HepG2 (cell line): ENCODE measurements around the gene HSF4. TPM values are rescaled to one million over a fixed set of nuclear protein-coding genes. Genes with fewer than 3 reads are reported as not detected.

Source experiments
- ATM ChIP-seq: fragments of 450-650 bp; IDR thresholded peaks from 2 replicates; pipeline ENCODE4 v1.7.1; 2017; ENCODE audit warnings: mild to moderate bottlenecking, borderline replicate concordance
- GATAD2A ChIP-seq: IDR thresholded peaks from 2 replicates; pipeline ENCODE4 v1.6.1; 2016
- HES4 ChIP-seq: sonication (generic); formaldehyde crosslinking; IDR thresholded peaks from 2 replicates; pipeline ENCODE4 v1.9.0; 2021; ENCODE audit warnings: mild to moderate bottlenecking, missing genetic modification reagents, borderline replicate concordance
- HNRNPL ChIP-seq: fragments of 200-400 bp; formaldehyde crosslinking; IDR thresholded peaks from 2 replicates; pipeline ENCODE4 v1.6.1; 2017; ENCODE audit warnings: mild to moderate bottlenecking, low read depth, low read length
- MAF1 ChIP-seq: sonication (generic); formaldehyde crosslinking; IDR thresholded peaks from 2 replicates; pipeline ENCODE4 v1.5.0; 2020; ENCODE audit warnings: missing genetic modification reagents, borderline replicate concordance
- NCOA5 ChIP-seq: sonication (generic); formaldehyde crosslinking; IDR thresholded peaks from 2 replicates; pipeline ENCODE4 v1.4.0; 2020; ENCODE audit warnings: missing genetic modification reagents
- NR2F6 ChIP-seq, 2 experiments: IDR thresholded peaks; 2 replicates each; pipeline ENCODE4 v1.6.1; 2016; ENCODE audit warnings: antibody characterized with exemption in 1 of 2, mild to moderate bottlenecking in 1 of 2
- SKI ChIP-seq: fragments of 450-650 bp; IDR thresholded peaks from one replicate; pipeline ENCODE4 v1.6.1; 2018; ENCODE audit warnings: mild to moderate bottlenecking; ENCODE audit not compliant: partially characterized antibody
- SP4 ChIP-seq: sonication (generic); formaldehyde crosslinking; IDR thresholded peaks from 2 replicates; pipeline ENCODE4 v1.8.1; 2023; ENCODE audit warnings: mild to moderate bottlenecking, missing genetic modification reagents
- TBP ChIP-seq: sonication (generic); formaldehyde crosslinking; IDR thresholded peaks from 2 replicates; pipeline ENCODE4 v1.5.0; 2020; ENCODE audit warnings: missing genetic modification reagents
- ZNF20 ChIP-seq: sonication (generic); formaldehyde crosslinking; IDR thresholded peaks from 2 replicates; pipeline ENCODE4 v1.4.0; 2020; ENCODE audit warnings: mild to moderate bottlenecking, moderate library complexity, missing genetic modification reagents
- ZNF292 ChIP-seq: sonication (generic); formaldehyde crosslinking; IDR thresholded peaks from 2 replicates; pipeline ENCODE4 v1.8.1; 2022; ENCODE audit warnings: mild to moderate bottlenecking, low read depth, missing genetic modification reagents, borderline replicate concordance
- ZNF331 ChIP-seq: sonication (generic); formaldehyde crosslinking; IDR thresholded peaks from 2 replicates; pipeline ENCODE4 v1.4.0; 2020; ENCODE audit warnings: missing genetic modification reagents
- ZNF605 ChIP-seq: sonication (generic); formaldehyde crosslinking; IDR thresholded peaks from 2 replicates; pipeline ENCODE4 v1.8.0; 2022; ENCODE audit warnings: mild to moderate bottlenecking, missing genetic modification reagents
- ZNF766 ChIP-seq: sonication (generic); formaldehyde crosslinking; IDR thresholded peaks from 2 replicates; pipeline ENCODE4 v1.5.0; 2020; ENCODE audit warnings: missing genetic modification reagents, borderline replicate concordance
- polyA plus RNA-seq, 8 experiments: library from polyadenylated mRNA; depleted of rRNA in 3 of 8; stranded (reverse) in 7 of 8; unstranded in 1 of 8; fragments of >200 nt; fragmentation: Illumina TruSeq in 4 of 8; extraction: Trizol in 4 of 8; gene quantifications; 2 replicates each; pipeline versions ENCODE4 v1.2.1 to v1.2.3, GENCODE V29; 2011 to 2016; ENCODE audit warnings: low read depth in 4 of 8, missing spikeins in 1 of 8, mixed read lengths in 1 of 8; ENCODE audit not compliant: insufficient read depth in 1 of 8
- total RNA-seq, 5 experiments: library from RNA; depleted of rRNA; stranded (reverse); fragments of >200 nt; fragmentation: Illumina TruSeq; extraction: Trizol; gene quantifications; 2 replicates each; pipeline ENCODE4 v1.2.3, GENCODE V29; 2016; ENCODE audit warnings: low read depth in 1 of 5
- TF ChIP-seq, protein P1 (sequence below): sonication (generic); formaldehyde crosslinking; IDR thresholded peaks from 2 replicates; pipeline ENCODE4 v1.4.0; 2020; ENCODE audit warnings: missing genetic modification reagents
- TF ChIP-seq, protein P2 (sequence below): sonication (generic); formaldehyde crosslinking; IDR thresholded peaks from 2 replicates; pipeline ENCODE4 v1.8.0; 2022; ENCODE audit warnings: missing genetic modification reagents, mild to moderate bottlenecking, borderline replicate concordance
- TF ChIP-seq, protein P3 (sequence below): sonication (generic); formaldehyde crosslinking; IDR thresholded peaks from 2 replicates; pipeline ENCODE4 v1.8.0; 2022; ENCODE audit warnings: low read depth, missing genetic modification reagents
- TF ChIP-seq, protein P4 (sequence below): sonication (generic); formaldehyde crosslinking; IDR thresholded peaks from 2 replicates; pipeline ENCODE4 v1.4.0; 2020; ENCODE audit warnings: missing genetic modification reagents, borderline replicate concordance
- TF ChIP-seq, protein P5 (sequence below): sonication (generic); formaldehyde crosslinking; IDR thresholded peaks from 2 replicates; pipeline ENCODE4 v1.4.0; 2020; ENCODE audit warnings: missing genetic modification reagents

The HSF4 gene
- total and polyA plus RNA-seq, 2 of the 13 experiments (the other 11 are each of a cell fraction or from before 2014, with no cell fraction given): 3.5 to 16.9 TPM

DNA sequence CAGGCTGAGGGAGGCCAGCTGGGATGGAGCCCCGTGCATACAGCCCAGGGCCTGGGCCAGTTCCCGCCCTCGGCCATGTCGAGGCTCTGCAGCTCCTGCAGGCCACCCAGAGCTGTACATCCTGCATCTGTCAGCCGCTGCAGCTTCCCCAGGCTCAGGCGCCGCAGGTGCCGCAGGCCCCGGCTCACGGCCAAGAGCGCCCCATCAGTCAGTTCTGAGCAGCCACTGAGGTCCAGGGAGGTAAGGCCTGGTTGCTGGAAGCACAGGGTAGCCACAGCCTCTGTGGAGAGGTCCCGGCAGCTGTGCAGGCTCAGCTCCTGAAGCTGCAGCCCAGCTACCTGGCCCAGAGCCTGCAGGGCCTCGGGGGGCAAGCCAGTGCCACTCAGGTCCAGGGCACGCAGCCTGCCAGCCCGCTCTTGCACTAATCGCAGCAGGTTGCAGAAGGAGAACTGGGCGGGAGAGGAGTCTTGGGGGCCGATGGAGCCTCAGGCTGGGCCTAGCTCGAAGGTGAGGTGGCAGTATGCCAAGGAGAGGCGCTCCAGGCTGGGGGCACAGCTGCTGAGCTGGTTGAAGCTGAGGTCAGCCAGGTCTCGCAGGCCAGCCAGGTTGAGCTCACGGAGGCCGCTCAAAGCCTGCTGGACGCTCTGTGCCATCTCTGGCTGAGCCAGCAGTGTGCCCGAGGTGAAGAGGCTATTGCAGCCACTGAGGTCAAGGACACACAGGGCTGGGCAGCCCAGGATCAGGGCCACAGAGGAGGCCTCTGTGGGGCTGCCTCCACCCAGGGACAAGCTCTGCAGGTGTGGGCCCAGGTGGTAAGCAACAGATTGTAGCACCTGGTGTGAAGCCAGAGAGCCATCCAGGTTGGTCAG, 45.8 kb downstream of the HSF4 start (continued):
- TF ChIP-seq, protein P1, sequence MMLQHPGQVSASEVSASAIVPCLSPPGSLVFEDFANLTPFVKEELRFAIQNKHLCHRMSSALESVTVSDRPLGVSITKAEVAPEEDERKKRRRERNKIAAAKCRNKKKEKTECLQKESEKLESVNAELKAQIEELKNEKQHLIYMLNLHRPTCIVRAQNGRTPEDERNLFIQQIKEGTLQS (CRISPR knock-in tag): peak; percentile 10; the same call in 1 of the 2 replicates
- no peak for TF ChIP-seq NCOA5 (CRISPR knock-in tag)
- peak; percentile 44 for TF ChIP-seq GATAD2A
- 0 out of 2 replicates have a peak, but pooled peaks have one; percentile 10 for TF ChIP-seq ZNF331 (CRISPR knock-in tag)
- TF ChIP-seq MAF1: no peak
- TF ChIP-seq TBP (CRISPR knock-in tag): no peak
- TF ChIP-seq, protein P2, sequence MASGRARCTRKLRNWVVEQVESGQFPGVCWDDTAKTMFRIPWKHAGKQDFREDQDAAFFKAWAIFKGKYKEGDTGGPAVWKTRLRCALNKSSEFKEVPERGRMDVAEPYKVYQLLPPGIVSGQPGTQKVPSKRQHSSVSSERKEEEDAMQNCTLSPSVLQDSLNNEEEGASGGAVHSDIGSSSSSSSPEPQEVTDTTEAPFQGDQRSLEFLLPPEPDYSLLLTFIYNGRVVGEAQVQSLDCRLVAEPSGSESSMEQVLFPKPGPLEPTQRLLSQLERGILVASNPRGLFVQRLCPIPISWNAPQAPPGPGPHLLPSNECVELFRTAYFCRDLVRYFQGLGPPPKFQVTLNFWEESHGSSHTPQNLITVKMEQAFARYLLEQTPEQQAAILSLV (CRISPR knock-in tag): peak; percentile 47; the same call in 1 of the 2 replicates
- peak; percentile 44; the same call in 1 of the 2 replicates for TF ChIP-seq SP4 (CRISPR knock-in tag)
- TF ChIP-seq ZNF605: 0 out of 2 replicates have a peak, but pooled peaks have one; percentile 30
- TF ChIP-seq, protein P3, sequence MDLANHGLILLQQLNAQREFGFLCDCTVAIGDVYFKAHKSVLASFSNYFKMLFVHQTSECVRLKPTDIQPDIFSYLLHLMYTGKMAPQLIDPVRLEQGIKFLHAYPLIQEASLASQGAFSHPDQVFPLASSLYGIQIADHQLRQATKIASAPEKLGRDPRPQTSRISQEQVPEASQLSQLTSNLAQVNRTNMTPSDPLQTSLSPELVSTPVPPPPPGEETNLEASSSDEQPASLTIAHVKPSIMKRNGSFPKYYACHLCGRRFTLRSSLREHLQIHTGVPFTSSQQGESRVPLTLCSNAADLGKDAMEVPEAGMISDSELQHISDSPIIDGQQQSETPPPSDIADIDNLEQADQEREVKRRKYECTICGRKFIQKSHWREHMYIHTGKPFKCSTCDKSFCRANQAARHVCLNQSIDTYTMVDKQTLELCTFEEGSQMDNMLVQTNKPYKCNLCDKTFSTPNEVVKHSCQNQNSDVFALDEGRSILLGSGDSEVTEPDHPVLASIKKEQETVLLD (CRISPR knock-in tag): 0 out of 2 replicates have a peak, but pooled peaks have one; percentile 30
- TF ChIP-seq, protein P4, sequence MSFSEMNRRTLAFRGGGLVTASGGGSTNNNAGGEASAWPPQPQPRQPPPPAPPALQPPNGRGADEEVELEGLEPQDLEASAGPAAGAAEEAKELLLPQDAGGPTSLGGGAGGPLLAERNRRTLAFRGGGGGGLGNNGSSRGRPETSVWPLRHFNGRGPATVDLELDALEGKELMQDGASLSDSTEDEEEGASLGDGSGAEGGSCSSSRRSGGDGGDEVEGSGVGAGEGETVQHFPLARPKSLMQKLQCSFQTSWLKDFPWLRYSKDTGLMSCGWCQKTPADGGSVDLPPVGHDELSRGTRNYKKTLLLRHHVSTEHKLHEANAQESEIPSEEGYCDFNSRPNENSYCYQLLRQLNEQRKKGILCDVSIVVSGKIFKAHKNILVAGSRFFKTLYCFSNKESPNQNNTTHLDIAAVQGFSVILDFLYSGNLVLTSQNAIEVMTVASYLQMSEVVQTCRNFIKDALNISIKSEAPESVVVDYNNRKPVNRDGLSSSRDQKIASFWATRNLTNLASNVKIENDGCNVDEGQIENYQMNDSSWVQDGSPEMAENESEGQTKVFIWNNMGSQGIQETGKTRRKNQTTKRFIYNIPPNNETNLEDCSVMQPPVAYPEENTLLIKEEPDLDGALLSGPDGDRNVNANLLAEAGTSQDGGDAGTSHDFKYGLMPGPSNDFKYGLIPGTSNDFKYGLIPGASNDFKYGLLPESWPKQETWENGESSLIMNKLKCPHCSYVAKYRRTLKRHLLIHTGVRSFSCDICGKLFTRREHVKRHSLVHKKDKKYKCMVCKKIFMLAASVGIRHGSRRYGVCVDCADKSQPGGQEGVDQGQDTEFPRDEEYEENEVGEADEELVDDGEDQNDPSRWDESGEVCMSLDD (CRISPR knock-in tag): no peak
- no peak for TF ChIP-seq ZNF20 (CRISPR knock-in tag)
- TF ChIP-seq HNRNPL: peak; percentile 86
- no peak for TF ChIP-seq ATM
- TF ChIP-seq, protein P5, sequence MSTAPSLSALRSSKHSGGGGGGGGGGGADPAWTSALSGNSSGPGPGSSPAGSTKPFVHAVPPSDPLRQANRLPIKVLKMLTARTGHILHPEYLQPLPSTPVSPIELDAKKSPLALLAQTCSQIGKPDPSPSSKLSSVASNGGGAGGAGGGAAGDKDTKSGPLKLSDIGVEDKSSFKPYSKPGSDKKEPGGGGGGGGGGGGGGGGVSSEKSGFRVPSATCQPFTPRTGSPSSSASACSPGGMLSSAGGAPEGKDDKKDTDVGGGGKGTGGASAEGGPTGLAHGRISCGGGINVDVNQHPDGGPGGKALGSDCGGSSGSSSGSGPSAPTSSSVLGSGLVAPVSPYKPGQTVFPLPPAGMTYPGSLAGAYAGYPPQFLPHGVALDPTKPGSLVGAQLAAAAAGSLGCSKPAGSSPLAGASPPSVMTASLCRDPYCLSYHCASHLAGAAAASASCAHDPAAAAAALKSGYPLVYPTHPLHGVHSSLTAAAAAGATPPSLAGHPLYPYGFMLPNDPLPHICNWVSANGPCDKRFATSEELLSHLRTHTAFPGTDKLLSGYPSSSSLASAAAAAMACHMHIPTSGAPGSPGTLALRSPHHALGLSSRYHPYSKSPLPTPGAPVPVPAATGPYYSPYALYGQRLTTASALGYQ (CRISPR knock-in tag): no peak
- TF ChIP-seq ZNF292 (CRISPR knock-in tag): peak; percentile 43; the same call in 1 of the 2 replicates
- TF ChIP-seq ZNF766 (CRISPR knock-in tag): 0 out of 2 replicates have a peak, but pooled peaks have one; percentile 34
- peak; percentile 76 for TF ChIP-seq NR2F6 (IDR thresholded peaks at IDR 0.05)
- peak; percentile 79 for TF ChIP-seq NR2F6 (CRISPR knock-in tag; IDR thresholded peaks at IDR 0.05)
- no peak for TF ChIP-seq SKI
- no peak for TF ChIP-seq HES4 (CRISPR knock-in tag)
